Mesenchymal stem cell (in vitro differentiated cells and primary cell): ENCODE data around the gene URI1.
A peak's percentile ranks its signal among the peaks of the same experiment; 100 is the strongest.

Source experiments
- DNase-seq: peaks from one replicate; pipeline ENCODE4 v3.0.0-alpha.2; 2013
- H2AFZ ChIP-seq: one replicate; pipeline ENCODE4 v1.6.1; 2013; ENCODE audit warnings: low read depth, mild to moderate bottlenecking, control low read depth, inconsistent platforms, low read length, moderate library complexity
- H2AK5ac ChIP-seq: 2 replicates; pipeline ENCODE4 v1.6.1; 2013; ENCODE audit warnings: low read length, moderate library complexity, mild to moderate bottlenecking, inconsistent platforms; ENCODE audit not compliant: severe bottlenecking
- H2BK120ac ChIP-seq: one replicate; pipeline ENCODE4 v1.6.1; 2013; ENCODE audit warnings: low read depth, mild to moderate bottlenecking, inconsistent platforms, low read length, moderate library complexity
- H2BK12ac ChIP-seq, 2 experiments: one replicate each; pipeline ENCODE4 v1.6.1; 2013; ENCODE audit warnings: inconsistent platforms in 2 of 2, low read length in 2 of 2, mild to moderate bottlenecking in 2 of 2, moderate library complexity in 2 of 2, control low read depth in 1 of 2
- H2BK15ac ChIP-seq: one replicate; pipeline ENCODE4 v1.6.1; 2013; ENCODE audit warnings: mild to moderate bottlenecking, low read depth, inconsistent platforms; ENCODE audit not compliant: poor library complexity, severe bottlenecking
- H2BK5ac ChIP-seq: 2 replicates; pipeline ENCODE4 v1.6.1; 2013; ENCODE audit warnings: low read depth, mild to moderate bottlenecking, low read length, control low read depth, inconsistent platforms; ENCODE audit not compliant: poor library complexity, severe bottlenecking
- H3K14ac ChIP-seq, 2 experiments: one replicate each; pipeline ENCODE4 v1.6.1; 2013; ENCODE audit warnings: inconsistent platforms in 2 of 2, low read length in 2 of 2, control low read depth in 1 of 2, mild to moderate bottlenecking in 1 of 2, moderate library complexity in 1 of 2
- H3K18ac ChIP-seq, 2 experiments: one replicate each; pipeline ENCODE4 v1.6.1; 2013; ENCODE audit warnings: inconsistent platforms in 2 of 2, low read length in 2 of 2, control low read depth in 1 of 2, low read depth in 1 of 2, mild to moderate bottlenecking in 1 of 2
- H3K23ac ChIP-seq, 2 experiments: one replicate each; pipeline ENCODE4 v1.6.1; 2013; ENCODE audit warnings: inconsistent platforms in 2 of 2, low read length in 2 of 2, mild to moderate bottlenecking in 2 of 2, moderate library complexity in 2 of 2, control low read depth in 1 of 2
- H3K27ac ChIP-seq: 2 replicates; pipeline ENCODE4 v1.5.1; 2013; ENCODE audit warnings: mild to moderate bottlenecking, moderate library complexity, low read length, control low read depth, inconsistent platforms; ENCODE audit not compliant: poor library complexity, severe bottlenecking
- H3K27me3 ChIP-seq, 2 experiments: 2 replicates each; pipeline versions ENCODE4 v1.6.1 to v1.7.0; 2013; ENCODE audit warnings: low read length in 2 of 2, mild to moderate bottlenecking in 2 of 2, moderate library complexity in 2 of 2, control low read depth in 1 of 2, inconsistent platforms in 1 of 2; ENCODE audit not compliant: control insufficient read depth in 1 of 2, insufficient read depth in 1 of 2
- H3K36me3 ChIP-seq, 2 experiments: 2 replicates each; pipeline versions ENCODE4 v1.6.1 to v1.7.0; 2013; ENCODE audit warnings: low read length in 2 of 2, control low read depth in 1 of 2, inconsistent platforms in 1 of 2, low read depth in 1 of 2, mild to moderate bottlenecking in 1 of 2; ENCODE audit not compliant: insufficient read depth in 2 of 2, control insufficient read depth in 1 of 2
- H3K4ac ChIP-seq, 2 experiments: one replicate each; pipeline ENCODE4 v1.6.1; 2013; ENCODE audit warnings: inconsistent platforms in 2 of 2, low read length in 2 of 2, mild to moderate bottlenecking in 2 of 2, moderate library complexity in 2 of 2, control low read depth in 1 of 2, low read depth in 1 of 2
- H3K4me1 ChIP-seq: 2 replicates; pipeline ENCODE4 v1.6.1; 2013; ENCODE audit warnings: low read depth, low read length, control low read depth; ENCODE audit not compliant: control insufficient read depth, insufficient read depth
- H3K4me2 ChIP-seq: 2 replicates; pipeline ENCODE4 v1.6.1; 2013; ENCODE audit warnings: low read length, mild to moderate bottlenecking, inconsistent platforms; ENCODE audit not compliant: poor library complexity, severe bottlenecking
- H3K4me3 ChIP-seq, 2 experiments: 2 replicates each; pipeline versions ENCODE4 v1.5.1 to v1.7.0; 2013; ENCODE audit warnings: low read length in 2 of 2, mild to moderate bottlenecking in 2 of 2, control low read depth in 1 of 2, low read depth in 1 of 2; ENCODE audit not compliant: insufficient read depth in 1 of 2
- H3K79me1 ChIP-seq: replicated peaks from 2 replicates; pipeline ENCODE4 v1.6.1; 2013; ENCODE audit warnings: mild to moderate bottlenecking, control low read depth, low read length, inconsistent platforms; ENCODE audit not compliant: poor library complexity, severe bottlenecking
- H3K9ac ChIP-seq: 2 replicates; pipeline ENCODE4 v1.7.0; 2013; ENCODE audit warnings: mild to moderate bottlenecking, low read length, moderate library complexity
- H3K9me3 ChIP-seq: 2 replicates; pipeline ENCODE4 v1.7.0; 2013; ENCODE audit warnings: mild to moderate bottlenecking, low read length; ENCODE audit not compliant: control insufficient read depth
- H4K8ac ChIP-seq: one replicate; pipeline ENCODE4 v1.6.1; 2013; ENCODE audit warnings: inconsistent platforms, mild to moderate bottlenecking, low read length, moderate library complexity
- H4K91ac ChIP-seq: one replicate; pipeline ENCODE4 v1.6.1; 2013; ENCODE audit warnings: mild to moderate bottlenecking, low read length, inconsistent platforms
- whole genome bisulfite sequencing: methylation state at CpG from one replicate; pipeline ENCODE4 v1.1.7; 2013; ENCODE audit warnings: mixed read lengths; 5-methylcytosine and 5-hydroxymethylcytosine counted together

The URI1 gene

GRCh38 chr19:29940971-29941585 is 961 bp upstream of the URI1 start:
- H3K9me3 ChIP-seq, result peaks cover 12% of the 10 kb centered on the region

GRCh38 chr19:29942404-29943261 is 594 bp downstream of the URI1 start:
- Histone ChIP-seq H2AFZ (peak overlapping the region; percentile 74), H3K18ac (peak overlapping the region; percentile 93 to 94), H3K4me3 (peak overlapping the region; percentile 92 to 99), H2BK120ac (peak overlapping the region; percentile 59), H3K4me2 (peak overlapping the region; percentile 67), H3K27ac (no peak overlapping the region), H3K23ac (no peak overlapping the region), H3K9me3 (no peaks in the 10 kb centered on the region), H2AK5ac (no peak overlapping the region), H3K27me3 (no peaks in the 10 kb centered on the region), H2BK12ac (peak overlapping the region in 1 of 2 experiments; percentile 23), H3K4me1 (peaks cover 4% of the 10 kb centered on the region), H3K14ac (peak overlapping the region in 1 of 2 experiments; percentile 87), H2BK15ac (peak overlapping the region; percentile 81), H4K8ac (peak overlapping the region; percentile 92), H3K4ac (peak overlapping the region; percentile 62 to 81), H3K9ac (peak overlapping the region; percentile 93), H4K91ac (peak overlapping the region; percentile 90), H3K79me1 (no peaks in the 10 kb centered on the region), H3K36me3 (no peaks in the 10 kb centered on the region), H2BK5ac (peak overlapping the region; percentile 24)
- DNase-seq, result peak; percentile 53
- under 1% methylated on average over 49 of the region's 79 CpGs for WGBS

More at GRCh38 chr19:29940971-29941585, 961 bp upstream of the URI1 start:
- Histone ChIP-seq H4K8ac (no peak overlapping the region), H2BK15ac (no peak overlapping the region), H2AK5ac (no peak overlapping the region), H4K91ac (no peak overlapping the region), H3K36me3 (no peaks in the 10 kb centered on the region), H2BK5ac (no peak overlapping the region), H3K9ac (peak overlapping the region; percentile 63), H3K23ac (no peak overlapping the region), H3K79me1 (no peaks in the 10 kb centered on the region), H3K14ac (no peak overlapping the region), H3K4me2 (no peak overlapping the region), H2BK120ac (no peak overlapping the region), H2BK12ac (no peak overlapping the region), H2AFZ (no peak overlapping the region), H3K27me3 (no peaks in the 10 kb centered on the region), H3K4me1 (peaks cover 4% of the 10 kb centered on the region), H3K18ac (no peak overlapping the region), H3K27ac (no peak overlapping the region), H3K4me3 (no peak overlapping the region), H3K4ac (no peak overlapping the region)
- no peak for DNase-seq
- WGBS, result 93% methylated on average over 9 of the region's 9 CpGs

- Histone ChIP-seq H3K18ac (no peak overlapping the region), H3K79me1 (no peaks in the 10 kb centered on the region), H3K36me3 (no peaks in the 10 kb centered on the region), H3K9me3 (no peaks in the 10 kb centered on the region), H3K4me3 (peak overlapping the region in 1 of 2 experiments; percentile 99), H2BK120ac (no peak overlapping the region), H2AFZ (no peak overlapping the region), H2BK12ac (no peak overlapping the region), H3K4ac (no peak overlapping the region), H2BK15ac (no peak overlapping the region), H3K4me2 (no peak overlapping the region), H3K27ac (no peak overlapping the region), H2AK5ac (no peak overlapping the region), H3K23ac (no peak overlapping the region), H3K9ac (peak overlapping the region; percentile 93), H4K8ac (no peak overlapping the region), H2BK5ac (no peak overlapping the region), H3K14ac (no peak overlapping the region), H3K27me3 (no peaks in the 10 kb centered on the region), H4K91ac (no peak overlapping the region), H3K4me1 (peaks cover 6% of the 10 kb centered on the region)
- 92% methylated on average over 8 of the region's 8 CpGs for WGBS
- DNase-seq, result peak; percentile 15
Observed at GRCh38 chr19:29943615-29944014, 1.6 kb downstream of the URI1 start.

- no peak for DNase-seq
- Histone ChIP-seq H3K27ac (no peak overlapping the region), H2AFZ (no peak overlapping the region), H3K79me1 (no peaks in the 10 kb centered on the region), H2BK15ac (no peak overlapping the region), H3K36me3 (no peaks in the 10 kb centered on the region), H4K8ac (no peak overlapping the region), H3K27me3 (no peaks in the 10 kb centered on the region), H2BK5ac (no peak overlapping the region), H3K23ac (no peak overlapping the region), H2BK120ac (no peak overlapping the region), H3K14ac (no peak overlapping the region), H3K18ac (no peak overlapping the region), H2AK5ac (no peak overlapping the region), H3K4me1 (peaks cover 8% of the 10 kb centered on the region), H4K91ac (no peak overlapping the region), H2BK12ac (no peak overlapping the region), H3K9me3 (no peaks in the 10 kb centered on the region), H3K9ac (peak overlapping the region; percentile 61), H3K4me2 (no peak overlapping the region), H3K4me3 (peak overlapping the region in 1 of 2 experiments; percentile 47), H3K4ac (no peak overlapping the region)
- WGBS, result 95% methylated on average over 6 of the region's 8 CpGs
Observed at GRCh38 chr19:29944390-29945012, 2.5 kb downstream of the URI1 start.
